Skin epidermis (tissue), 12 donors: ENCODE data around the gene RERE.
A peak's percentile ranks its signal among the peaks of the same experiment; 100 is the strongest.

Source experiments
- H3K27ac ChIP-seq, 21 experiments: fragments of 200-600 bp; sonication (generic) in 11 of 21; one replicate each; pipeline ENCODE4 v1.5.0; 2020; ENCODE audit warnings: mild to moderate bottlenecking in 3 of 21, inconsistent platforms in 2 of 21, moderate library complexity in 2 of 21
- H3K4me3 ChIP-seq, 7 experiments: fragments of 200-600 bp; sonication (generic) in 2 of 7; one replicate each; pipeline ENCODE4 v1.5.0; 2020; ENCODE audit warnings: inconsistent platforms in 2 of 7, mild to moderate bottlenecking in 2 of 7, moderate library complexity in 1 of 7

The RERE gene

DNA sequence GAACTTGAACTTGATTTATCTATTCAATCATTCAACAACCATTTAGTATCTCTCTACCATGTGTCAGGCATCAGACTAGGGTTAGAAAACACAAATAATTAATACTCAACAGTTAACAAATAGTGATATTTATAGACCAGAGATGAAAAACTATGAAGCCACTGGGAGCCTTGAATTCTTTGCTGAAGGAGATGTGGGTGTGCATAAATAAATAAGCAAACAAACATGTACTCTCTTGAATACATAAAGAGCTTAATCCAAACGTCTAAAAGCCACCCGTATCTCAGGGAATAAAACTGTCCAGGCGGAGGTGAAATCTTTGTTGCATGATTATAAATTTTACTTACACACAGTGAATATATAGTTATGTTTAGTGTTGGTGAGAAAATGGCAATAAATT is 333.9 kb downstream of the RERE start:
- H3K4me3 ChIP-seq: no peak overlapping the region
- no peak overlapping the region for H3K27ac ChIP-seq

DNA sequence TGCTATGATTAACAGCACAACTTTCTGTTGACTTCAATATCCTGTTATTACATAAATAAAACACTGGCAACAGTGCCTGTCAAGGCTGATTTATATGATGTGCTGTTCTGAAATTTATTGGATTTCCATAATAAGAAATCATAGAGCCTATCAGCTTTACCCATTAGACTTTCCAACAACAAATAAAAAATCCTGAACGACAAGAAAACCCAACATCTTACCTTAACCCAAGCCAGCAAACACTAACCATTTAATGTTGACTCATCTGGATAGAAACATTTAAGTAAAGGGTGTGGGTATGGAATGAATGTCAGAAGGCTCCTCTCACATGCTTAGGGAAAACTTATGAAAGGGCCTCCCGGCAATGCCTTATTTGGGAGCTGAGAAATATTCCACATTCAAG is 334.5 kb downstream of the RERE start:
- no peak overlapping the region for H3K4me3 ChIP-seq
- H3K27ac ChIP-seq: no peak overlapping the region

DNA sequence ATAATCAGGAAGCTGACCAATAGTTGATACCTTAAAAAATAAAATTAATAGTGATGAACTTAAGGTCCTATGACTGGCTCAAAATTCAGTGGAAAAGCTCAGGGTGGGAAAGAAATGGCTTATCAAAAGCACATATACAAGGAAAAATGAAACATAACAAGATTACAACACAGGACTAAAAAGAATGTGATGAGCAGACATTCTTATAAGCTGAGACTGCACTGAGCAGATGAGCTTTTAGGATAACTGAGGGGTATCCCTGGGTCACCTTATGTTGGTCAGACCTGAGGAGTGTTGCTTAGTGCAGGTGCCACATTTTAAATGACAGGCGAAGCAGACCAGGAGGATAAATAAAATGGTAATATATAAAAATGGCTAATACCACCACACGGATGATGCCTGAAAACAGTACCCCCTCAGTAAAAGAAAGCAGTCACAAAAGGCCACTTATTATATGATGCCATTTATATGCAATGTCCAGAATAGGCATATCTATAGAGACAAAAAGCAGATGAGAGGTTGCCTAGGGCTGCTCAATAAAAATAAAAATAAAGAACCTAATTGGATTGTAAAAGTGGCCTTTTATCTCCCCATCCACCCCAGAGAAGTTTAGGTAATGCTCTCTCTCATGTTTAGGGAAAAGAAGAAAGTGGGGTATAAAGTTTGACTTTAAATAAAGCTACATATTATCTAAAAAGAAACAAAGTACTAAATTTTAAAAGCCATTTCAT is 335.6 kb downstream of the RERE start:
- no peak overlapping the region for H3K4me3 ChIP-seq
- no peak overlapping the region for H3K27ac ChIP-seq

DNA sequence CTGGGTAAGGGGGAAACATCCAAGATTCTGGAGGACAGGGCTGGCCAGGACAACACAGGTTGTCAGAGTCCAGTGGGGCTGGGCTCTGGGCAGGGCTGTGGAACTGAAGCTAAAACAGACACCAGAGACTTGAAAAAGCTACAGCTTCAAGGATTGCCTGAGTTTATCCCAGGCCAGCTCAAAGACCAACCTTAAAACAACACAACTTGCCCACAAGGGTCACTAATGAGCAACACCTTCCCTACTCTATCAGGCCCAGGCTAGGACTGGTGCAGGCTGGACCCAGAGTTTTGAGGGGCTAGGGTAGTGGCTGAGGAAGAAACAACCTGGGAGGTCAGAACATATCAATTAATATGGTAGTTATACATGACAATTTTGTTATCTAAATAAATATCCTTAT is 338.9 kb downstream of the RERE start:
- H3K27ac ChIP-seq: peak overlapping the region in 4 of 21 experiments; percentile 14 to 74 (median 24)
- no peak overlapping the region for H3K4me3 ChIP-seq

DNA sequence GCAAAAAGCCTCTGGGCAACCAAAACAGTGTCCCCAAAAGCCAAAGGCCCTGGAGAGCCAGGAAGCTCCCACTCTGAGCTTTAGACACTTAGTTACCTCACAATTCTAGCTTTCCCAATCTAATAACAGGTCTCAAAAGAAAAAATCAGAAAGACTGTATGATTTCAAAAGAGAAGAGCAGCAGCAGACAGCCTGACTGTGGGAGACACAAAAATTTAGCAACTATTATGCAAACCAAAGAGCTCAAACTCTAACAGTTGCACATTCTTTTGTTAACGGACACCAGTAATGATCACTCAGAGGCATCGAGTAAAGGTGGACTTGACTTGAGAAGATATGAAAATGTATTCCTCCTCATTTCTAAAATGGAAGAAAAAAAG is 339.5 kb downstream of the RERE start:
- peak overlapping the region in 8 of 21 experiments; percentile 11 to 74 (median 28) for H3K27ac ChIP-seq
- H3K4me3 ChIP-seq: no peak overlapping the region

DNA sequence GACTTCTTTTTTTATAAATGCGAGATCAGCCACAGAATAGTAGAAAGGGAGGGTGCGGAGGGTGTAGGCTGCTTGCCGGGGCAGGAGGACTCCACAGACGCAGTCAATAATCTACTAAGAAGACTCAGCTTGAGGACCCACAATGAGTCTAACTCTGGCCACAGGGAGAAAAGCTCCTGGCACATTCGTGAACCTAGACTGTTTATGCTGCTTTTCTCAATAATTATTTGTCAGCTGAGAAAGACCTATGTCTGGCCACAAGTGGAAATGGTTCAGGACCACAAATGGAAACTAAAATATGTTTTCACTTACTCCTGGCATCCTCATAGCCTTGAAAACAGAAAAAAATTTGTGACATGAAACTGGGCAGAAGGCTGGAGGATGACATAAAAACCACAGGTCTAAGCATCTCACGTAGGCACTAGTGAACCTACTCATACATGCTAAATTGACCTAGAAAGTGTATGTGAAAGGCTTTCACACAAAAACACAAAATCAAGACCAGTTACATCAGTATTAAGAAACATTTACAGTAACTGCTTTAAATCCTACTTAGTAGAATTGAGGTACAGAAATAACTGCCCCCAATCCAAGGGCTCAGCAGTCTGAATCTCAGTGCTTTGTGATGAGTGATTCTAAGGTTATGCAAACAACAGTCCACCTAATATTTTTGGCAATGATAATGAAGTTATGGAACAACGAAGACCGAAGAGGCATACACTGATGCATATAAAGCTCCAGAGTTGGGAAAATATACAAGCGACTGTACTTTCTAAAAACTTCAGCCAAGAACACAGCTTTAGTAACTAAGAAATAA is 340.1 kb downstream of the RERE start:
- H3K27ac ChIP-seq: peak overlapping the region in 10 of 21 experiments; percentile 11 to 74 (median 28)
- no peak overlapping the region for H3K4me3 ChIP-seq

DNA sequence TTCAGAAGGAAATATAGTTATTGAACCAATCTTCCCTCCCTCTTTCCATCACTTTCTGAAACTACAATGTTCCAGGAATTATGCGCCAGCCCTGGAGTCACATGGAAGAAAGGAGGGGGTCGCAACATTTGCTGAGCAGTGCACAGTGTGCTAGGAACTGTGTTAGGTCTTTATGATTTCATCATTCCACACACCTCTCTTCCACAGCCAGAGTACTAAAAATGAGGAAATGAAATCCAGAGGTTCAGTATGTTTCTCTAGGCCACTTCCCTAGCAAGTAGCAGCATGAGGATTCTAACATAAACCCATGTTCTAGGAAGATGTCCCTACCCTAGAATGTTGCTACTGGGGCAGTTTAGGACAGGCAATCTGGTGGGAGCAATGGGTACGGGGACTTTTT is 341.4 kb downstream of the RERE start:
- Histone ChIP-seq H3K27ac (peak overlapping the region in 7 of 21 experiments; percentile 19 to 67 (median 36)), H3K4me3 (no peak overlapping the region)

DNA sequence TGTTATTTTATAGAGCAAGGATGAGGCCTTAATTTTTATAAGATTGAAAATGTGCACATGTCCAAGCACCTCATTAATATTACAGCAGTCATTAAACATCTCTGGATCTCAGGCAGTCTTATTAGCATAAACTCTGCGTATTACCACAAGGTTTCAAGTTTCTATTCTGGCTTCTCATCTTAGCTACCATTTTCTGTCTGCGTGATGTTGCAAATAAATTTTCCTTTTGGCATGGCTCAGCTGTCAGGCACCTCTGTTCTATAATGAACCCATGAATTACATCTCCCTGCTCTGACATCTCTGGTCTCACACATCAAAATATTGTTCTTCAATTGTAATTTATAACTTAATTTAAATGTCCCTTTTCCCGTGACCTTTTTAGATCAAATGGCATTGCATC is 343.1 kb downstream of the RERE start:
- Histone ChIP-seq H3K4me3 (no peak overlapping the region), H3K27ac (no peak overlapping the region)

DNA sequence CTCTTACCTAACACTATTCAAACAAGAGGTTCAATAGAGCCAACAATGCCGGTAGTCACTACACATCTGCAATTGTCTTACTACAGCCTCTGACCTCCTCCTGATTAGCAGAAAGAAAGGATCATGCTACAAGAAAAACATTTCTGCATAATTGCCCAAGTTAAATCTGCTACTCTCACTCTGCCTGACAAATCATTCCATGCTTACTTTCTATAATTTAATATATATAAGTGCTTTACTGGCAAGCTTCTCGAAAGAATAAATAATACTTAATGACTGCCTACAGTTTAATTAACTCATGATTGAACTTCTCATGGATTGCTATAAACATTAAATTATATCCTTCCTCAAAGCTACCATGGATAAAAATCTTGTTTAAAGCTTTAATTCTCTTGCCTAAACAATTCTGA is 343.5 kb downstream of the RERE start:
- Histone ChIP-seq H3K27ac (no peak overlapping the region), H3K4me3 (no peak overlapping the region)

DNA sequence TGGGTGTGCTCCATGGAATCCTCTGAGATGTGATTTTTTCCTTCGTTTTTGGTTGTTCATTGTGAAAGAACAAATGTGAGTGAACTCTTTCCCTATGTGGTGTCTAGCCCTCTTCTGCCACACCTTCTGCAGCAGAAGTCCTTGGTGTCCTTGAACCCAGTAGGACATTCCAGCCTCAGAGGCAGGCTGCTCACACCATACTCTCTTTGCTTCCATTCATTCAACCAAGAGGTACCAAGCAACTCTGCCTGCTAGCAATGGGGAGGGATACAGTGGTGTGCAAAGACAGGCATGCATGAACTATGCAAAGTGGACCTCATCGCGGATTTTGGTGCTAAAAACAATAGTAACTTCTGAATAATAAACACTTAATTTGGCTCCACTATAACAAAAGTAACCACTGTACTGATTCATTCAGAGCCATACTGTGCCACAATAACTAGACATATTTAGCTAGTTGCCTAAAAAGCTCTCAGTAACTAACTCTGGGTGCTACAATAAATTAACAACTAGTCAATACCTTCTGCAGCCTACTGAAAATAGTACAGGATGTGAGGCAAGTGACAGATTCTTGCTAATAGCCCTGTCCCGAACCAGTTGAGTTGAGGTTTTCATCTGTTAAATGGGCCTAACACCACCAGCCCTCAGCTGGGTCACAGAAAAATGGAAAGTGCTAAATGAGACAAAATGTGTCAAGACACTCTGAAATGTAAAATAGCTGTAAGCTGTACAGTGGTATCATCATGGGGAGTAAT is 344.1 kb downstream of the RERE start:
- H3K4me3 ChIP-seq: no peak overlapping the region
- H3K27ac ChIP-seq: no peak overlapping the region

DNA sequence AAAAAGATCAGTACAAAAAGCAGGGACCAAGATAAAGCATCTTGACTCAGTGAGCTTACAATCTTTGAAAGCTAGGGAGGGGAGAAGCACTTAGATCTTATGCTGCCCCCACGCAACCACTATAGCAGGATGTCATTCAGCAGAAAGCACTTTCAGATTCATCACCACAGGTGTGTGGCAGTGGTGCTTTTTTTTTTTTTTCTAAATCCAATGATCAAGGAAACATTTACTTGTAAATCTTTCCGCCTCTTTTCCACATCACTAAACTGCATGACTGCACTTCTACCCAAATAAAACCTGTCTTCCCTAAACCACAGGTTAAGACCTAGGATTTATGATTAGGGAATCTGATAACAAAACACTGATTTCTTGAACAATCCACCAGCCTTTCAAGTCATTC is 344.8 kb downstream of the RERE start:
- Histone ChIP-seq H3K4me3 (no peak overlapping the region), H3K27ac (no peak overlapping the region)

DNA sequence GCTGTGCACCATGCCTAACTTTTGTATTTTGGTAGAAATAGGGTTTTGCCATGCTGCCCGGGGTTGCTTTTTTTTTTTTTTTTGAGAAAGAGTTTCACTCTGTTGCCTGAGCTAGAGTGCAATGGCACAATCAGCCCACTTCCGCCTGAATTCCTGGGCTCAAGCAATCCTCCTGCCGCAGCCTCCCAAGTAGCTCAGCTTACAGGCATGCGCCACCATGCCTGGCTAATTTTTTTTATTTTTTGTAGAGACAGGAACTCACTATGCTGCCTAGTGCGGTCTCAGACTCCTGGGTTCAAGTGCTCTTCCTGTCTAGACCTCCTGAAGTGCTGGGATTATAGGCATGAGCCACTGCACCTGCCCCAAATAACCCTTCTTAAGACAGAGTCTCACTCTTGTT is 346.0 kb downstream of the RERE start:
- no peak overlapping the region for H3K4me3 ChIP-seq

DNA sequence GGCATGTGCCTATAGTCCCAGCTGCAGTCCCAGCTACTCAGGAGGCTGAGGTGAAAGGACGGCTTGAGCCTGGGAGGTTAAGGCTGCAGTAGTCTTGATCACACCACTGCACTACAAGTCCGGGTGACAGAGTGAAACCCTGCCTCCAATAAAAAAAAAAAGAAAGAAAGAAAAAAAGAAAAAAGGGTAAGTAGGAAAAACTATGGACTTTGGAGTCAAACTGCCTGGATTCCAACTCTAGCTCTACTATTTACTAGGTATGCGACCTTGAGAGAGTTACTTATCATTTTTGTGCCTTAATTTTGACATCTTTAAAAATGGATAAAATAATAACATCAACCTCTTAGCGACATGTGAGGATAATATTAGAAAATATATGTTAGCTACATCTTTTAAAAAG is 348.7 kb downstream of the RERE start:
- no peak overlapping the region for H3K27ac ChIP-seq
- no peak overlapping the region for H3K4me3 ChIP-seq

More for the DNA sequence above, 346.0 kb downstream of the RERE start:
- H3K27ac ChIP-seq: no peak overlapping the region

DNA sequence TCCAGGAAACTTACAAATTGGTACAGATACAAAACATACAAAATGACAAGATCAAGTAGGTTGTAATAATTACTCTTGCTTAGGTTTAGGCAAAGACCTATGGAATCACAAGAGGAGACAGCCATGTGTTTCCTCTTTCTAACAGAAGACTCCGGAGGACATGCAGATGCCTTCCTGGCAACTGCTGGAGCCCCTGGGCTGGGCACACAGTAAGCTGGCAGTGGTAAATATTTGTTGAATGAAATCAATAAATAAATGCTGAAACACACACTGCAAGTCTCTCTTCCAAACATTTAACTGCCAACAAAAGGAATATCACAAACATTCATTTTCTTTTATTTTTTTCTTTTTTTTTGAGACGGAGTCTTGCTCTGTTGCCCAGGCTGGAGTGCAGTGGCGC is 350.1 kb downstream of the RERE start:
- Histone ChIP-seq H3K4me3 (no peak overlapping the region), H3K27ac (peak overlapping the region in 2 of 21 experiments; percentile 4 to 23)

DNA sequence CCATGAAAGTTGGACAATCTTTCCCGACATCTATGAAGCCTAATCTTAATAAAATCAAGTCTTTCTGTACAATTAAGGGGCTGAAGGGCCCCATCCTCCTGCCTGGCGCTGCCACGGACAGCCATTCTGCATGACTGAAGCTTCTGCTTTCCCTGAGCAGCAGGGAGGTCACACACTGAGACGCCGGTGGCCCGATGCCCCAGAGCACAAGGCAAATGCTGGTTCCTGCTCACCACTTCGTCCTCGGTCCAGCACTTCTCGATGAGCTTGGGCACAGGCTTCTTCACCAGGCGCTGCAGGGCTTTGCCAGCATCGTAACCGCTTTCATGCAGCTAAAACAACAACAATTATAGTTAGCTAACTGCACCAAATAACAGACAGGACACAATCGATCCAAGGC is 351.7 kb downstream of the RERE start:
- no peak overlapping the region for H3K4me3 ChIP-seq

DNA sequence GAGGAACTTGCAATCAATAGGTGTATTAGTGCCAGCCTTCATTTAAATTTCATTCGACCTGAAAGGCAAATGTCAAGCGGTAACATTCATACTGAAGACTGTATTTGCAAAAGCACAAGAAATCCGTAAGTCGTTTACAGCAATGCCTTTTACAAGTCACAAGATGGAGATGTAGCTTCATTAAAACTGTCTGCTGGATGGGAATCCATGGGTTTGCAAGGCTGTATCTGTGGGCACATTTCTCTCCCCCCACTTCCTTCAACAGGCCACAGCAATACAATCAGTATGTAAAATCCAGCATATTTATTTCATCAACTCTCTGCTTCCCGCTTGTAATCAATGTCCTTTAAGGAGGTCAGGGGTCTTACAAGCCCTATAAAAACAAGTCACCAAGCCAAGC is 352.4 kb downstream of the RERE start:
- H3K27ac ChIP-seq: peak overlapping the region in 8 of 21 experiments; percentile 4 to 70 (median 52)
- no peak overlapping the region for H3K4me3 ChIP-seq

More for the DNA sequence above, 351.7 kb downstream of the RERE start:
- peak overlapping the region in 8 of 21 experiments; percentile 2 to 59 (median 32) for H3K27ac ChIP-seq

DNA sequence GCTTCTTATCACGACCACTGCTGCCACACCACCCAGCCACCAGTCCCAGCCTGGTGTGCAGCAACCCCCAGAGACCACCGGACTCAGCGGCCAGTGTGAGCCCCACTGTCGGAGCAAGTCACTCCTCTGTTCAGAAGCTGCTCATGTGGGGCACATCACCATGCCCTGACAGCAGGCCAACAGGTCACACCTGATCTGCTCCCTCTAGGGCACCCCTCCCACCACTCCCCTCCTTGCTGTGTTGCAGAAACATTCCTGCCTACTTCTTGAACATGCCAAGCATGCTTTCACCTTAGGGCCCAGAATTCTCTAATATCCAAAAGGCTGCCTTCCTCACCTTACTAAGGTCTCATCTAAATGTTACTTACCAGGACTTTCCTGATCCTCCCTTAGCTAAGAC is 353.1 kb downstream of the RERE start:
- Histone ChIP-seq H3K27ac (peak overlapping the region in 15 of 21 experiments; percentile 16 to 85 (median 72)), H3K4me3 (no peak overlapping the region)

DNA sequence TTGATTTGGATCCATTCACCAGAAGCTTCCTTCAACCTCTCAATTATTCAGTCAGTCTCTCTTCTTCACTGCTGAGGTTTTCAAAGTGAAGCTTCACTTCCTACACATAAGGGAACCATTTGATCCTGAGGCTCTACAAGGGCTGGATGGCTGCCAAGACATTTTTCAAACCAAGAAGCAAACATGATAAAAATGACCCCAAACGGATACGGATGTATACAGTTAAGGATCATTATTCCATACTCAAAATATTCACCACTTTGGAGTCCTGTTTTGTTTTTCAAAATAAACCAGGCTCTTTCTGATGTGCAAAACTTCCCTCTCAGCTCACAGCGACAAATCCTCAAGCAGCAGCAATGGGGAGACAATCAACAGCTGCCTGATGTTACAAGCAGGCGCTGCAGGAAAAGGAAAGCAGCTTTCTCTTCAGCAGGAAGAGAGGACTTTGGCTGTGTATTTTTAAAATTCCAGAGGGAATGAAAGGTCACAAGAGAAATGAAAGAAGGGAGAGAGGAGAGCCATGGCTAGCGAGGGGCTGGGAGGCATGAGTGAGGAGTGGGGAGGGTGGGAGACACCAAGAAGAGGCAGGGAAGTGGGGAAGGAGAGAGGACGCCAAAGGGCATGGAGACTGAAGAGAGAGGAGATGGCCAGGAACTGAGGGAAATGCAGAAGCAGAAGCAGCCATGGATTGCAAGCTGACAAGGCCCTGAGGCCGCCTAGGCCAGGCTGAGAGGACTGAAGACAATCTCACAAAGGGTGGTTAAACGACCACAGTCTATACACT is 354.1 kb downstream of the RERE start:
- Histone ChIP-seq H3K4me3 (no peak overlapping the region), H3K27ac (peak overlapping the region in 20 of 21 experiments; percentile 9 to 85 (median 64))

DNA sequence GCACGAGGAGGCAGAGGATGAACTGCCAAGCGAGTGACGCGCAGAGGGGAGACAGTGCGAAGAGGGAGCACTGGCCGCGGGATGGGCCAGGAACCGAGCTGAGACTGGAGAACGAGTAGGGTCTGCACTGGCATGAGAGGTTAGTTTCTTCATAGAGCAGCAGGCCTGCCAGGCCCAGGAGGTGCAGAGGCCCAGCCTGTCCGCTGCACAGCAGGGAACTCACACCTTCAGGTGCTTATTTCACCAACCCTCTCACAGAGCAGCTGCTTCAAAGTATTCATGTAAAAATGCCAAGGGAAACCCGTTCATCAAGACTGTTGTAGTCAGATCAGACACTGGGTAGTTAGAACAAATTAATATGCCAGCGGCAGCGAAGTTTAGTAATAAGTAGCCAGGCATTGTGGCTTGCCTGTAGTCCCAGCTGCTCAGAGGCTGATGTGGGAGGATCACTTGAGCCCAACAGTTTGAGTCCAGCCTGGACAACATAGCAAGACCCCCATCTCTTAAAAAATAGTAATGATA is 355.0 kb downstream of the RERE start:
- Histone ChIP-seq H3K4me3 (no peak overlapping the region), H3K27ac (peak overlapping the region in 14 of 21 experiments; percentile 9 to 85 (median 74))
